ENCODE results near the gene PAXIP1.
"Not testable (repeated sequence)": the region's sequence is repeated elsewhere in the genome, so short reads cannot be mapped to it uniquely, and the experiment has no call there.

PAXIP1 gene

GRCh38 chr7:155003092-155003375 is at the start of gene PAXIP1:
TSS of gene PAXIP1 (minus strand) at chr7:155003124. CDS start at chr7:155002929, 195 bp downstream.
- POLR2A ChIA-PET: interaction anchor here (1.0 to 2.0 kb wide), 4 partner anchors 16 to 342 kb away, joined by 3 to 8 read pairs (median 4); no protein-coding TSS in a partner anchor
- TF ChIP-seq ZNF384 (IDR thresholded peaks at IDR 0.05): no peak
- TF ChIP-seq ELF4 (IDR thresholded peaks at IDR 0.05): no peak
- no peak for TF ChIP-seq L3MBTL2 (conservative IDR thresholded peaks at IDR 0.05)
- TF ChIP-seq ARNT (IDR thresholded peaks at IDR 0.05): peak; percentile 89
- no peak for TF ChIP-seq FOXK2 (IDR thresholded peaks at IDR 0.05)
- peak; percentile 62; the same call in 1 of the 2 replicates for TF ChIP-seq BHLHE40 (IDR thresholded peaks at IDR 0.05; ENCODE audit: borderline replicate concordance)
- no peak for TF ChIP-seq SUZ12 (IDR thresholded peaks at IDR 0.05)
- TF ChIP-seq FOXA1 (IDR thresholded peaks at IDR 0.05): no peak
- no peak for TF ChIP-seq PKNOX1 (IDR thresholded peaks at IDR 0.05)
- no peak for TF ChIP-seq HDGF (IDR thresholded peaks at IDR 0.05; ENCODE audit: borderline replicate concordance)
- peak; percentile 98 for TF ChIP-seq FOXM1 (IDR thresholded peaks at IDR 0.05; ENCODE audit: borderline replicate concordance)
- TF ChIP-seq SP1 (IDR thresholded peaks at IDR 0.05): no peak
- TF ChIP-seq TARDBP (IDR thresholded peaks at IDR 0.05): no peak
- TF ChIP-seq CTBP1 (IDR thresholded peaks at IDR 0.05; ENCODE audit: borderline replicate concordance): no peak
- peak; percentile 68; the same call in 1 of the 2 replicates for TF ChIP-seq LEF1 (IDR thresholded peaks at IDR 0.05; ENCODE audit: borderline replicate concordance)
- no peak for TF ChIP-seq NFRKB (IDR thresholded peaks at IDR 0.05)
- peak; percentile 86 for DNase-seq (ENCODE audit: extremely low spot score)
- CTCF ChIA-PET: no interaction called here

- POLR2A ChIA-PET: no interaction called here
- CTCF ChIA-PET: no interaction called here
- TF ChIP-seq PKNOX1 (IDR thresholded peaks at IDR 0.05): no peak
- no peak for TF ChIP-seq HDGF (IDR thresholded peaks at IDR 0.05; ENCODE audit: borderline replicate concordance)
- TF ChIP-seq FOXK2 (IDR thresholded peaks at IDR 0.05): no peak
- TF ChIP-seq SUZ12 (IDR thresholded peaks at IDR 0.05): no peak
- no peak for TF ChIP-seq SP1 (IDR thresholded peaks at IDR 0.05)
- TF ChIP-seq ZNF384 (IDR thresholded peaks at IDR 0.05): no peak
- no peak for DNase-seq (ENCODE audit: extremely low spot score)
Measured at GRCh38 chr7:155051355-155051754, 48.4 kb upstream of the PAXIP1 start.

- DNase-seq (ENCODE audit: extremely low spot score): no peak
- no peak for TF ChIP-seq BHLHE40 (IDR thresholded peaks at IDR 0.05; ENCODE audit: borderline replicate concordance)
- TF ChIP-seq PKNOX1 (IDR thresholded peaks at IDR 0.05): no peak
- TF ChIP-seq FOXM1 (IDR thresholded peaks at IDR 0.05; ENCODE audit: borderline replicate concordance): no peak
- no peak for TF ChIP-seq NFRKB (IDR thresholded peaks at IDR 0.05)
- TF ChIP-seq SUZ12 (IDR thresholded peaks at IDR 0.05): no peak
- no peak for TF ChIP-seq FOXA1 (IDR thresholded peaks at IDR 0.05)
- no peak for TF ChIP-seq HDGF (IDR thresholded peaks at IDR 0.05; ENCODE audit: borderline replicate concordance)
- TF ChIP-seq ZNF384 (IDR thresholded peaks at IDR 0.05): no peak
- TF ChIP-seq SP1 (IDR thresholded peaks at IDR 0.05): no peak
- TF ChIP-seq CTBP1 (IDR thresholded peaks at IDR 0.05; ENCODE audit: borderline replicate concordance): no peak
- TF ChIP-seq TARDBP (IDR thresholded peaks at IDR 0.05): no peak
- TF ChIP-seq LEF1 (IDR thresholded peaks at IDR 0.05; ENCODE audit: borderline replicate concordance): no peak
- CTCF ChIA-PET: no interaction called here
- POLR2A ChIA-PET: no interaction called here
Measured at GRCh38 chr7:155048006-155048405, 45.1 kb upstream of the PAXIP1 start.

GRCh38 chr7:155043756-155044155 is 40.8 kb upstream of the PAXIP1 start:
- POLR2A ChIA-PET: no interaction called here
- TF ChIP-seq CTBP1 (IDR thresholded peaks at IDR 0.05; ENCODE audit: borderline replicate concordance) (no peak), FOXA1 (IDR thresholded peaks at IDR 0.05) (no peak), PKNOX1 (IDR thresholded peaks at IDR 0.05) (no peak), LEF1 (IDR thresholded peaks at IDR 0.05; ENCODE audit: borderline replicate concordance) (no peak)
- CTCF ChIA-PET: no interaction called here
- DNase-seq (ENCODE audit: extremely low spot score): no peak

GRCh38 chr7:155038335-155038734 is 35.4 kb upstream of the PAXIP1 start:
- ChIA-PET POLR2A (no interaction called here), CTCF (no interaction called here)
- TF ChIP-seq FOXA1 (IDR thresholded peaks at IDR 0.05) (no peak), BHLHE40 (IDR thresholded peaks at IDR 0.05; ENCODE audit: borderline replicate concordance) (no peak)
- no peak for DNase-seq (ENCODE audit: extremely low spot score)

- DNase-seq (ENCODE audit: extremely low spot score): not testable (repeated sequence)
Measured at GRCh38 chr7:155034495-155034894, 31.6 kb upstream of the PAXIP1 start.

GRCh38 chr7:155032978-155033377 is 30.1 kb upstream of the PAXIP1 start:
- TF ChIP-seq SP1 (IDR thresholded peaks at IDR 0.05): no peak
- TF ChIP-seq ARNT (IDR thresholded peaks at IDR 0.05): no peak
- CTCF ChIA-PET: no interaction called here
- POLR2A ChIA-PET: no interaction called here
- DNase-seq (ENCODE audit: extremely low spot score): no peak

More at GRCh38 chr7:155034495-155034894, 31.6 kb upstream of the PAXIP1 start:
- POLR2A ChIA-PET: not testable (repeated sequence)
- CTCF ChIA-PET: interaction anchor here (1.1 kb wide), 1 partner anchor 26 kb away, joined by 4 read pairs; no protein-coding TSS in a partner anchor
